ENCODE results near the gene HS1BP3. TPM values are rescaled to one million over a fixed set of nuclear protein-coding genes. Genes with fewer than 3 reads are reported as not detected.

HS1BP3 gene
- total and polyA plus RNA-seq, 2 of the 13 experiments (the other 11 are each of a cell fraction or from before 2014, with no cell fraction given), result 15.2 to 22.0 TPM

DNA sequence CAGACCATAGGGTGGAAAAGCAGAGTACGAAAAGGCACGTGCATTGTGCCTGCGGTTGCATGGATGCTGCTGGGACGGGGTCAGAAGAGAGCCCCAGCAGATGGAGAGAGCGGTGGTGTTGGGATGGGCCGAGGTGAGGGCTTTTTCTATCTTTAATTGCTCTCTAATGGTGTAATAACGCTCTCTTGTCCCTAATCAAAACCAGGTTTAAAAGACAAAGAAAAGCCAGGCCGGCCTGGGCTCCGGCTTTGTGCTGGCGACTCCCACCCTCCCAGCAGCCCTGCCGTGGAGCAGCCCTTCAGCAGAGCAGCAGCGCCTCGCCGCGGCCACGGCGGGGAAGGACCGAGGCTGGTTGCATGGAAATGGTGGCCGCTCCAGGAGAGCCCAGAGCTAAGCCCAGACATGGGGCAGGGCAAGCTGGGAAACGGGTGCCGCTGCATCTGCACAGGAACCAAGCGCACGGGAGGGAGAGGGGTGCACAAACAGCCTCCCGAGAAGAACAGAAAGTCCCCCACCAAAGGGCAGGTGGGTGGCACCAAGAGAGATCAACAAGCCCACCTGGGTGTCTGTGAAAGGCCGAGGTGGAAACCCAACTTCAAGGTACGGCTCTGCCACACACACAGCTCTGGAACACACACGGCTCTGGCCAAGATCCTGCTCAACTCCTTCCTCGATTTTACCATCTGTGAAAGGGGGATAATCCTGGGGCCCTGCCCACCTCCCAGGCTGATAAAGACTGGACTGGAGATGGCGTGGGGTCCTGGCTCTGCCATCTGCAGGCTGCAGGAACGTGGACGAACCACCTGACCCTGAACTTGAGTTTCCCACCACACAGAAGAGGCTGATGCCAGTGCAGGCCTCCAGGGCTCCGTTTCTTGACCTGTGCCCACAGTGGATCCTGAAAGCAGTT, 15.0 kb downstream of the HS1BP3 start (continued):
- TF ChIP-seq ZNF572 (CRISPR knock-in tag; IDR thresholded peaks at IDR 0.05) (peak; percentile 88; the same call in 1 of the 2 replicates), ZNF564 (CRISPR knock-in tag; IDR thresholded peaks at IDR 0.05) (no peak), SIX4 (CRISPR knock-in tag; IDR thresholded peaks at IDR 0.05) (no peak), ZNF841 (CRISPR knock-in tag; IDR thresholded peaks at IDR 0.05; ENCODE audit: borderline replicate concordance) (no peak), ZSCAN20 (CRISPR knock-in tag; IDR thresholded peaks at IDR 0.05; ENCODE audit: borderline replicate concordance) (no peak), ZNF550 (CRISPR knock-in tag; IDR thresholded peaks at IDR 0.05; ENCODE audit: borderline replicate concordance) (0 out of 2 replicates have a peak, but pooled peaks have one; percentile 37), RNF2 (conservative IDR thresholded peaks at IDR 0.05; ENCODE audit: low read depth) (no peak), SYNCRIP (IDR thresholded peaks at IDR 0.05; ENCODE audit: insufficient read depth, low read depth, low read length) (no peak), MBNL3 (CRISPR knock-in tag; conservative IDR thresholded peaks at IDR 0.05) (no peak), DR1 (CRISPR knock-in tag; IDR thresholded peaks at IDR 0.05) (no peak), SP5 (CRISPR knock-in tag; IDR thresholded peaks at IDR 0.05; ENCODE audit: borderline replicate concordance, low read depth) (no peak; the same call in 1 of the 2 replicates), ZSCAN29 (CRISPR knock-in tag; conservative IDR thresholded peaks at IDR 0.05) (no peak), HCFC1 (IDR thresholded peaks at IDR 0.05; ENCODE audit: low read depth, low read length) (no peak), FOXK1 (CRISPR knock-in tag; IDR thresholded peaks at IDR 0.05; ENCODE audit: borderline replicate concordance, low read depth) (0 out of 2 replicates have a peak, but pooled peaks have one; percentile 33), ZNF546 (CRISPR knock-in tag; conservative IDR thresholded peaks at IDR 0.05) (no peak), MTF2 (CRISPR knock-in tag; IDR thresholded peaks at IDR 0.05; ENCODE audit: borderline replicate concordance) (peak; percentile 84; the same call in 1 of the 2 replicates), SCMH1 (CRISPR knock-in tag; IDR thresholded peaks at IDR 0.05; ENCODE audit: borderline replicate concordance) (no peak), ZBTB7A (CRISPR knock-in tag; IDR thresholded peaks at IDR 0.05) (no peak), RBAK (CRISPR knock-in tag; IDR thresholded peaks at IDR 0.05) (no peak), ZSCAN9 (CRISPR knock-in tag; IDR thresholded peaks at IDR 0.05; ENCODE audit: borderline replicate concordance) (peak; percentile 87), ZFP41 (CRISPR knock-in tag; IDR thresholded peaks at IDR 0.05; ENCODE audit: borderline replicate concordance) (0 out of 2 replicates have a peak, but pooled peaks have one; percentile 32), ZNF20 (CRISPR knock-in tag; IDR thresholded peaks at IDR 0.05) (no peak), ZMAT3 (CRISPR knock-in tag; conservative IDR thresholded peaks at IDR 0.05) (peak; percentile 93)
- TF ChIP-seq, protein P1, sequence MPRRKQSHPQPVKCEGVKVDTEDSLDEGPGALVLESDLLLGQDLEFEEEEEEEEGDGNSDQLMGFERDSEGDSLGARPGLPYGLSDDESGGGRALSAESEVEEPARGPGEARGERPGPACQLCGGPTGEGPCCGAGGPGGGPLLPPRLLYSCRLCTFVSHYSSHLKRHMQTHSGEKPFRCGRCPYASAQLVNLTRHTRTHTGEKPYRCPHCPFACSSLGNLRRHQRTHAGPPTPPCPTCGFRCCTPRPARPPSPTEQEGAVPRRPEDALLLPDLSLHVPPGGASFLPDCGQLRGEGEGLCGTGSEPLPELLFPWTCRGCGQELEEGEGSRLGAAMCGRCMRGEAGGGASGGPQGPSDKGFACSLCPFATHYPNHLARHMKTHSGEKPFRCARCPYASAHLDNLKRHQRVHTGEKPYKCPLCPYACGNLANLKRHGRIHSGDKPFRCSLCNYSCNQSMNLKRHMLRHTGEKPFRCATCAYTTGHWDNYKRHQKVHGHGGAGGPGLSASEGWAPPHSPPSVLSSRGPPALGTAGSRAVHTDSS (CRISPR knock-in tag; conservative IDR thresholded peaks at IDR 0.05), result no peak
- TF ChIP-seq, protein P2, sequence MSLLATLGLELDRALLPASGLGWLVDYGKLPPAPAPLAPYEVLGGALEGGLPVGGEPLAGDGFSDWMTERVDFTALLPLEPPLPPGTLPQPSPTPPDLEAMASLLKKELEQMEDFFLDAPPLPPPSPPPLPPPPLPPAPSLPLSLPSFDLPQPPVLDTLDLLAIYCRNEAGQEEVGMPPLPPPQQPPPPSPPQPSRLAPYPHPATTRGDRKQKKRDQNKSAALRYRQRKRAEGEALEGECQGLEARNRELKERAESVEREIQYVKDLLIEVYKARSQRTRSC (CRISPR knock-in tag; IDR thresholded peaks at IDR 0.05; ENCODE audit: low read depth), result no peak
- TF ChIP-seq, protein P3, sequence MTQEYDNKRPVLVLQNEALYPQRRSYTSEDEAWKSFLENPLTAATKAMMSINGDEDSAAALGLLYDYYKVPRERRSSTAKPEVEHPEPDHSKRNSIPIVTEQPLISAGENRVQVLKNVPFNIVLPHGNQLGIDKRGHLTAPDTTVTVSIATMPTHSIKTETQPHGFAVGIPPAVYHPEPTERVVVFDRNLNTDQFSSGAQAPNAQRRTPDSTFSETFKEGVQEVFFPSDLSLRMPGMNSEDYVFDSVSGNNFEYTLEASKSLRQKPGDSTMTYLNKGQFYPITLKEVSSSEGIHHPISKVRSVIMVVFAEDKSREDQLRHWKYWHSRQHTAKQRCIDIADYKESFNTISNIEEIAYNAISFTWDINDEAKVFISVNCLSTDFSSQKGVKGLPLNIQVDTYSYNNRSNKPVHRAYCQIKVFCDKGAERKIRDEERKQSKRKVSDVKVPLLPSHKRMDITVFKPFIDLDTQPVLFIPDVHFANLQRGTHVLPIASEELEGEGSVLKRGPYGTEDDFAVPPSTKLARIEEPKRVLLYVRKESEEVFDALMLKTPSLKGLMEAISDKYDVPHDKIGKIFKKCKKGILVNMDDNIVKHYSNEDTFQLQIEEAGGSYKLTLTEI (CRISPR knock-in tag; conservative IDR thresholded peaks at IDR 0.05), result no peak

All from HepG2 (cell line).